Breast epithelium (tissue), 4 donors: ENCODE data around the gene STOML1. TPM values are rescaled to one million over a fixed set of nuclear protein-coding genes. Genes with fewer than 3 reads are reported as not detected.

Source experiments
- DNase-seq, 2 donors: peaks; one replicate each; pipeline ENCODE4 v3.0.0-alpha.2; 2019; ENCODE audit warnings: low spot score in 2 of 2
- H3K27ac ChIP-seq, 2 donors: fragments of 200-600 bp; sonication (generic) in 1 of 2; one replicate each; pipeline ENCODE4 v1.5.1; 2016 to 2019; ENCODE audit warnings: mild to moderate bottlenecking in 1 of 2
- H3K27me3 ChIP-seq, 2 donors: fragments of 200-600 bp; sonication (generic) in 1 of 2; one replicate each; pipeline versions ENCODE4 v1.5.1 to v1.6.0; 2017 to 2019; ENCODE audit warnings: control low read depth in 1 of 2, mild to moderate bottlenecking in 1 of 2
- H3K36me3 ChIP-seq: fragments of 200-600 bp; one replicate; pipeline ENCODE4 v1.5.1; 2019
- H3K4me1 ChIP-seq, 2 donors: fragments of 200-600 bp; sonication (generic); one replicate each; pipeline ENCODE4 v1.5.1; 2016 to 2019; ENCODE audit warnings: control low read depth in 1 of 2
- H3K4me3 ChIP-seq, 3 donors: fragments of 200-600 bp; sonication (generic); 1 replicate in 2 of 3; 2 replicates in 1 of 3; pipeline ENCODE4 v1.5.1; 2016 to 2019; ENCODE audit warnings: mild to moderate bottlenecking in 3 of 3, moderate library complexity in 2 of 3
- H3K9me3 ChIP-seq, 2 donors: fragments of 200-600 bp; sonication (generic) in 1 of 2; one replicate each; pipeline ENCODE4 v1.5.1; 2016 to 2019; ENCODE audit warnings: control low read depth in 1 of 2
- POLR2A ChIP-seq: fragments of 450-650 bp; IDR thresholded peaks from one replicate; pipeline ENCODE4 v1.6.1; 2016; ENCODE audit warnings: antibody characterized with exemption, mild to moderate bottlenecking, moderate library complexity
- POLR2AphosphoS5 ChIP-seq, 3 donors: sonication (generic); formaldehyde crosslinking; IDR thresholded peaks; one replicate each; pipeline ENCODE4 v1.6.1; 2017; ENCODE audit warnings: antibody characterized with exemption in 3 of 3
- intact Hi-C: fragments of 100-400 bp; cut with DNase I; formaldehyde crosslinking; loops from one replicate; pipeline ENCODE4 v1.15.1; 2023; ENCODE audit warnings: low total_unique reads
- total RNA-seq, 3 donors: library from RNA; depleted of rRNA; stranded (reverse); fragments of >200 nt; gene quantifications; one replicate each; pipeline ENCODE4 v1.1.0, GENCODE V29; 2016
- TF ChIP-seq, protein P1 (sequence below), 3 donors: fragments of 450-650 bp; IDR thresholded peaks; one replicate each; pipeline ENCODE4 v1.5.1; 2016 to 2017; ENCODE audit warnings: antibody characterized with exemption in 3 of 3, mild to moderate bottlenecking in 3 of 3, moderate library complexity in 3 of 3

Gene STOML1
- total RNA-seq, 3 donors from 2014 or later: 8.5 to 10.7 (median 9.7) TPM

DNA sequence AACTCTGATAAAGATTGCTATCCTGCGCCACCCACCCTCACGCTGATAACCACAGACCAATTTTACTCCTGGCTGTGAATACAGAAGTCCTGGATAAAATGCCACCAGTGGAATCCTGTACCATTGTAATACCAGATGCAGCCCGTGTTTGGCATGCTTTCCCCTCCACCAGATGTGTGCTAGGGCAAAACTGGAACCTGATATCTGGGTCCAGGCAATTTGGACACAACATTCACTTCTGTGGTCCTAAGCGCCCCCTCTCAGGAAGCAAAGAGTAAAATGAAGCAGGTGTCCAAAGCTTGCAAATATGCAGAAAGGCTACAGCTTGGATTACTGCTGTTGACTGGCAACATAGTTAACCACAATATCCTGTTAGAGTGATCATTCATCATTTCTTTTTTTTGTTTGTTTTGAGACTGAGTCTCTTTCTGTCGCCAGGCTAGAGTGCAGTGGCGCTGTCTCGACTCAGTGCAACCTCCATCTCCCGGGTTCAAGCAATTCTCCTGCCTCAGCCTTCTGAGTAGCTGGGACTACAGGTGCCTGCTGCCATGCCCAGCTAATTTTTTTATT is 33.0 kb downstream of the STOML1 start:
- H3K27me3 ChIP-seq: no peaks in the 10 kb centered on the region
- peaks cover 0 to 3% of the 10 kb centered on the region in 2 donors for H3K4me1 ChIP-seq
- intact Hi-C loops: no loop called here
- no peaks in the 10 kb centered on the region for H3K9me3 ChIP-seq
- DNase-seq: peak in 1 of 2 donors; percentile 22
- no peak overlapping the region for H3K4me3 ChIP-seq
- H3K36me3 ChIP-seq: no peaks in the 10 kb centered on the region
- TF ChIP-seq POLR2AphosphoS5 (IDR thresholded peaks at IDR 0.05): no peak
- TF ChIP-seq, protein P1, sequence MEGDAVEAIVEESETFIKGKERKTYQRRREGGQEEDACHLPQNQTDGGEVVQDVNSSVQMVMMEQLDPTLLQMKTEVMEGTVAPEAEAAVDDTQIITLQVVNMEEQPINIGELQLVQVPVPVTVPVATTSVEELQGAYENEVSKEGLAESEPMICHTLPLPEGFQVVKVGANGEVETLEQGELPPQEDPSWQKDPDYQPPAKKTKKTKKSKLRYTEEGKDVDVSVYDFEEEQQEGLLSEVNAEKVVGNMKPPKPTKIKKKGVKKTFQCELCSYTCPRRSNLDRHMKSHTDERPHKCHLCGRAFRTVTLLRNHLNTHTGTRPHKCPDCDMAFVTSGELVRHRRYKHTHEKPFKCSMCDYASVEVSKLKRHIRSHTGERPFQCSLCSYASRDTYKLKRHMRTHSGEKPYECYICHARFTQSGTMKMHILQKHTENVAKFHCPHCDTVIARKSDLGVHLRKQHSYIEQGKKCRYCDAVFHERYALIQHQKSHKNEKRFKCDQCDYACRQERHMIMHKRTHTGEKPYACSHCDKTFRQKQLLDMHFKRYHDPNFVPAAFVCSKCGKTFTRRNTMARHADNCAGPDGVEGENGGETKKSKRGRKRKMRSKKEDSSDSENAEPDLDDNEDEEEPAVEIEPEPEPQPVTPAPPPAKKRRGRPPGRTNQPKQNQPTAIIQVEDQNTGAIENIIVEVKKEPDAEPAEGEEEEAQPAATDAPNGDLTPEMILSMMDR (IDR thresholded peaks at IDR 0.05): no peak
- TF ChIP-seq POLR2A: no peak
- no peak overlapping the region for H3K27ac ChIP-seq

DNA sequence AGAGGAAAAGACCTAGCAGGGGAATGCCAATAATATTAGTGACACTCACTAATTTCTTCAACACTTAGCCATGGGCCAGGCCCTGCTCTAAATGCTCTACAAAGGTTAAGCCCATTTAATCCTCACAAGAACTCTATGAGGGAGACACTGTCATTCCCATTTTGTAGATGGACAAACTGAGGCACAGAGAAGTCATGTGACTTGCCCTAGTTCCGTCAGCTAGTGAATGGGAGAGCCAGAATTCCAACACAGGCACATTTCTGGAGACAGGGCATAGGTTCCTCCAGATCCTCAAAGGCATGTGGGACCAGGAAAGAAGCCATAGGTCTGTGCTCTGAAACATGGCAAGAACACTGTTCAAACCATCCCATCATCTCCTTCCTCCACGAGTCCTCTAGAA is 34.3 kb downstream of the STOML1 start:
- peaks cover 0 to 3% of the 10 kb centered on the region in 2 donors for H3K4me1 ChIP-seq
- H3K4me3 ChIP-seq: no peak overlapping the region
- intact Hi-C loops: no loop called here
- no peaks in the 10 kb centered on the region for H3K27me3 ChIP-seq
- no peak overlapping the region for H3K27ac ChIP-seq
- TF ChIP-seq, protein P1 (IDR thresholded peaks at IDR 0.05): no peak
- TF ChIP-seq POLR2AphosphoS5 (IDR thresholded peaks at IDR 0.05): no peak
- no peak for TF ChIP-seq POLR2A
- DNase-seq: no peak
- H3K36me3 ChIP-seq: no peaks in the 10 kb centered on the region
- H3K9me3 ChIP-seq: no peaks in the 10 kb centered on the region

DNA sequence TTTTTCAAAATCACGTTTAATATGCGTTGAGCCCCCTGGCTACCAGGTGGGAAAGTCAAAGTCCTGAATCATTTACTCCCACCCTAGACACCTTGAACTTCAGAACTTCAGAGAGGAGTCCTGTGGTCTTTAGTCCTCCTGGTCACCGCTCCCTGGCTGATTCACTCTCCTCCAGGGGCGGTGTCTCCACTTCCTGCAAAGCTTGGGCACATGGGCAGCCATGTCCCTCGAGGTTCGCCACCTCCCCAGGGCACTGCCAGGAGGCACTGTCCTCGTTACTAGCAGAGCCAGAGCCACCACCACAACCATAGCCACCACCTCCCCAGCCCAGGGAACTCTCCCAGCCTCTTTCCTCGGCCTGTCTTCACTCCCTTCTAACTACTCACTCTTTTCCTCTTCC is 34.8 kb downstream of the STOML1 start:
- Histone ChIP-seq H3K36me3 (no peaks in the 10 kb centered on the region), H3K4me1 (peaks cover 2 to 3% of the 10 kb centered on the region in 2 donors), H3K4me3 (no peak overlapping the region), H3K9me3 (no peaks in the 10 kb centered on the region), H3K27ac (no peak overlapping the region), H3K27me3 (no peaks in the 10 kb centered on the region)
- intact Hi-C loops: no loop called here
- peak in 1 of 2 donors; percentile 30 for DNase-seq
- TF ChIP-seq, protein P1 (IDR thresholded peaks at IDR 0.05): no peak

DNA sequence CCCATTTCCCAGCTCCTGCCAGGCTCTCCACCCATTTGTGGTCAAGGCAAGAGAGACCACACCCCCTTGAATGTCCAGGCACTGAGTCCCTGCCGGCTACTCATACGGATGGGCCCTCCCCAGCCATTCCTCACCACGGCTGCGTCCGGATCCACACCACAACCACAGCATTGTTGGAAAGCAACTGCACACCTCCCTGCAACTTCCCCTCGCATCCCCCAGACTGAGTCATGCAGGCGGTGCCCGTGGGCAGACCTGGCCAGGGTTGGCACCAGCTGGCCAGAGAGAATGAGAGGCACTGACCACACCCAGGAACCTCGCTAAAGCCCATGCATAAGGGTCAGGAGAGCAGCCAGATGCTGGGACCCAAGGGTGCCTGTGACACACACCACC is 35.4 kb downstream of the STOML1 start:
- TF ChIP-seq, protein P1 (IDR thresholded peaks at IDR 0.05): no peak
- TF ChIP-seq POLR2AphosphoS5 (IDR thresholded peaks at IDR 0.05) (peak in 1 of 3 donors; percentile 31), POLR2A (no peak)
- H3K4me1 ChIP-seq: peaks cover 7% of the 10 kb centered on the region in 2 donors
- no peaks in the 10 kb centered on the region for H3K9me3 ChIP-seq
- H3K27ac ChIP-seq: peak overlapping the region in 1 of 2 donors; percentile 55
- no peaks in the 10 kb centered on the region for H3K27me3 ChIP-seq
- H3K4me3 ChIP-seq: no peak overlapping the region
- peak in 1 of 2 donors; percentile 55 for DNase-seq
- intact Hi-C loops: no loop called here
- H3K36me3 ChIP-seq: no peaks in the 10 kb centered on the region

DNA sequence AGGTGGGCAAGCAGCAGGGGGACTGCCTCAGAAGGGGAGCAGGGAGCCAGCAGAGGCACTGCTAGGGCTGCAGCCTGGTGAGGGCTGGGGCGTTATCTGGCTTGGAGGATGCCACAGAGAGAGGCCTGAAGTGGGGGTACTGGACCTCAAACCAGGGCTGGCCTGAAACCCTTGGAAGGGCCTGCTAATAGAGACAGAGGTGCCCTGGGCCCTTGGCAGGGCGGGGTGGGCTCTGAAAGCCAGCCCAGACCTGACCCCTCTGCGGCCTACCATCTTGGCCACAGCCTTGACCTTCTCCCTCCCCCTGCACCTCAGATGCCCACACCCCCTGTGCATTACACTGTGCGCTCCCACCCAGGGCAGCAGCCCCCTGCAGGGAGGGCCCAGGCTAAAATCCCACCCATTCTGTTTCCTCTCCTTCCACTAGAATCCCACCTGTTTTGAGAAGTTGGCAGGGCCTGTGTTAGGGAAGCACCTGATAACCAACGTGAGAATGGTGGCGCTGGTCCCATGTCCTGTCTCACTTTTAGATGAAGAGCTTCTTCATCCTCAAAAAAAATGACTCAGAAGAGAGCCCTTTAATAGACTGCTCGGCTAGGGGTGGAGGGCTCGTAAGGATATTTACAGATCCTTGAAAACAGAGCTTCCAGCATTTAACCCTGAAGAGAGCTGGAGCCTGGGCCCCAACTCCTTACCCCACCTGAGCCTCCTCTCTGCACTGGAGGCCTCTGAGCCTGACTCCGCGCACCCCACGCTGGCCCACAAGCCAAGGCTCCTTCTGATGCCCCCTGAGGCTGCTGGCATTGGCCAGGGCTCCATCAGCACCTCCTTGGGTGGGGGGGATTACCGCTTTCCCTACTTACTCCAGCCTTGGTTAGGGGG is 36.0 kb downstream of the STOML1 start:
- Histone ChIP-seq H3K27ac (peak overlapping the region in 1 of 2 donors; percentile 55), H3K36me3 (no peaks in the 10 kb centered on the region), H3K4me3 (no peak overlapping the region), H3K9me3 (no peaks in the 10 kb centered on the region), H3K27me3 (no peaks in the 10 kb centered on the region), H3K4me1 (peaks cover 11 to 12% of the 10 kb centered on the region in 2 donors)
- no peak for TF ChIP-seq POLR2A
- TF ChIP-seq POLR2AphosphoS5 (IDR thresholded peaks at IDR 0.05): no peak
- TF ChIP-seq, protein P1 (IDR thresholded peaks at IDR 0.05): no peak
- intact Hi-C loops: no loop called here
- peak in 1 of 2 donors; percentile 37 for DNase-seq
